Spleen (tissue), 11 donors: ENCODE measurements around the gene AP4E1. TPM values are rescaled to one million over a fixed set of nuclear protein-coding genes. Genes with fewer than 3 reads are reported as not detected.
"Not testable (repeated sequence)": the region's sequence is repeated elsewhere in the genome, so short reads cannot be mapped to it uniquely, and the experiment has no call there.

Experiments
- DNase-seq: peaks from one replicate; pipeline ENCODE4 v3.0.0-alpha.2; 2020
- H3K27ac ChIP-seq, 8 donors: fragments of 200-600 bp; sonication (generic) in 7 of 8; 1 replicate in 4 of 8; 2 replicates in 4 of 8; pipeline versions ENCODE4 v1.5.0 to v1.8.0; 2016 to 2021; ENCODE audit warnings: inconsistent platforms in 4 of 8, mild to moderate bottlenecking in 4 of 8, moderate library complexity in 1 of 8
- H3K27me3 ChIP-seq, 7 donors: fragments of 200-600 bp; sonication (generic) in 6 of 7; replicated peaks in 1 of 7; 1 replicate in 4 of 7; 2 replicates in 3 of 7; pipeline versions ENCODE4 v1.5.0 to v1.8.0; 2016 to 2021; ENCODE audit warnings: inconsistent platforms in 3 of 7, mild to moderate bottlenecking in 1 of 7
- H3K36me3 ChIP-seq, 6 donors: fragments of 200-600 bp; sonication (generic) in 5 of 6; 1 replicate in 4 of 6; 2 replicates in 2 of 6; pipeline versions ENCODE4 v1.5.0 to v1.8.0; 2016 to 2021; ENCODE audit warnings: inconsistent platforms in 2 of 6
- H3K4me1 ChIP-seq, 6 donors: fragments of 200-600 bp; sonication (generic) in 5 of 6; 1 replicate in 3 of 6; 2 replicates in 3 of 6; pipeline versions ENCODE4 v1.5.0 to v1.8.0; 2016 to 2021; ENCODE audit warnings: inconsistent platforms in 3 of 6
- H3K4me3 ChIP-seq, 8 donors: fragments of 200-600 bp; sonication (generic) in 7 of 8; 1 replicate in 4 of 8; 2 replicates in 4 of 8; pipeline versions ENCODE4 v1.5.0 to v1.8.0; 2016 to 2021; ENCODE audit warnings: inconsistent platforms in 4 of 8, mild to moderate bottlenecking in 4 of 8, moderate library complexity in 2 of 8
- H3K9me3 ChIP-seq, 8 donors: fragments of 200-600 bp; sonication (generic) in 7 of 8; 1 replicate in 4 of 8; 2 replicates in 4 of 8; pipeline versions ENCODE4 v1.5.0 to v1.8.0; 2016 to 2021; ENCODE audit warnings: inconsistent platforms in 4 of 8
- POLR2A ChIP-seq, 3 donors: fragments of 450-650 bp; IDR thresholded peaks; one replicate each; pipeline ENCODE4 v1.5.1; 2017; ENCODE audit warnings: antibody characterized with exemption in 3 of 3, mild to moderate bottlenecking in 1 of 3
- POLR2AphosphoS5 ChIP-seq, 3 donors: sonication (generic); formaldehyde crosslinking; IDR thresholded peaks; one replicate each; pipeline ENCODE4 v1.5.1; 2017; ENCODE audit warnings: antibody characterized with exemption in 3 of 3
- WGBS, 5 donors: extraction: QIAGEN DNeasy Blood & Tissue Kit in 3 of 5; methylation state at CpG; one replicate each; pipeline versions ENCODE4 v1.1.5 to v1.1.7; 2013 to 2018; 5-methylcytosine and 5-hydroxymethylcytosine counted together
- intact Hi-C: fragments of 100-400 bp; cut with DNase I; formaldehyde crosslinking; loops from one replicate; pipeline ENCODE4 v1.15.0; 2023; ENCODE audit warnings: low total_unique reads
- polyA plus RNA-seq, 3 donors: library from polyadenylated mRNA; stranded (reverse); fragments of 200-250 nt; gene quantifications; one replicate each; pipeline ENCODE4 v1.2.1, GENCODE V29; 2013
- total RNA-seq, 7 donors: library from RNA; depleted of rRNA in 3 of 7; stranded (reverse); fragments of >200 nt in 3 of 7; fragmentation: NEBNext Ultra II Directional in 4 of 7; extraction: Animal tissue kit (Norgen Biotek cat#: 25700) in 4 of 7; gene quantifications; one replicate each; pipeline versions ENCODE4 v1.1.0 to v1.2.1, GENCODE V29; 2016 to 2021
- TF ChIP-seq, protein P1 (sequence below), 11 experiments: fragments of 200-600 bp in 7 of 11; fragments of 450-650 bp in 4 of 11; sonication (generic) in 4 of 11; IDR thresholded peaks in 8 of 11; conservative IDR thresholded peaks in 3 of 11; 1 replicate in 7 of 11; 2 replicates in 4 of 11; pipeline versions ENCODE4 v1.4.0 to v1.8.0; 2016 to 2021; ENCODE audit warnings: antibody characterized with exemption in 11 of 11, inconsistent platforms in 4 of 11, mild to moderate bottlenecking in 1 of 11
- donor health status: healthy with polysubstance abuse.
- donor health status: DM: no; HTN: no; CAD: no; lungs with moderate emphysema.
- donor health status: DM: no; HTN: no; CAD: no.
- donor health status: Bipolar disorder and iron deficiency.
- donor health status: healthy.
- donor health status: DM: no; HTN: no; CAD: no.
- donor health status: DM: yes; HTN: yes; CAD: no.

The AP4E1 gene
- total and polyA plus RNA-seq, 10 donors, result 2.1 to 17.4 (median 13.3) TPM

- Histone ChIP-seq H3K27me3 (no peaks in the 10 kb centered on the region), H3K4me3 (no peak overlapping the region), H3K27ac (peak overlapping the region in 4 of 8 donors; percentile 4 to 98 (median 14)), H3K9me3 (no peaks in the 10 kb centered on the region), H3K4me1 (peaks cover 16 to 58% (median 47%) of the 10 kb centered on the region in 6 donors), H3K36me3 (peaks cover 0 to 46% (median 25%) of the 10 kb centered on the region in 6 donors)
- no peak for DNase-seq
- intact Hi-C loops, result loop anchor here (10.0 kb wide), 1 partner anchor 284 kb away; no protein-coding TSS in a partner anchor
- TF ChIP-seq, protein P1, sequence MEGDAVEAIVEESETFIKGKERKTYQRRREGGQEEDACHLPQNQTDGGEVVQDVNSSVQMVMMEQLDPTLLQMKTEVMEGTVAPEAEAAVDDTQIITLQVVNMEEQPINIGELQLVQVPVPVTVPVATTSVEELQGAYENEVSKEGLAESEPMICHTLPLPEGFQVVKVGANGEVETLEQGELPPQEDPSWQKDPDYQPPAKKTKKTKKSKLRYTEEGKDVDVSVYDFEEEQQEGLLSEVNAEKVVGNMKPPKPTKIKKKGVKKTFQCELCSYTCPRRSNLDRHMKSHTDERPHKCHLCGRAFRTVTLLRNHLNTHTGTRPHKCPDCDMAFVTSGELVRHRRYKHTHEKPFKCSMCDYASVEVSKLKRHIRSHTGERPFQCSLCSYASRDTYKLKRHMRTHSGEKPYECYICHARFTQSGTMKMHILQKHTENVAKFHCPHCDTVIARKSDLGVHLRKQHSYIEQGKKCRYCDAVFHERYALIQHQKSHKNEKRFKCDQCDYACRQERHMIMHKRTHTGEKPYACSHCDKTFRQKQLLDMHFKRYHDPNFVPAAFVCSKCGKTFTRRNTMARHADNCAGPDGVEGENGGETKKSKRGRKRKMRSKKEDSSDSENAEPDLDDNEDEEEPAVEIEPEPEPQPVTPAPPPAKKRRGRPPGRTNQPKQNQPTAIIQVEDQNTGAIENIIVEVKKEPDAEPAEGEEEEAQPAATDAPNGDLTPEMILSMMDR (IDR thresholded peaks at IDR 0.05 in 8 of 11, conservative IDR thresholded peaks at IDR 0.05 in 3 of 11), result no peak
- no peak for TF ChIP-seq POLR2A (IDR thresholded peaks at IDR 0.05)
- no peak for TF ChIP-seq POLR2AphosphoS5 (IDR thresholded peaks at IDR 0.05)
- 73 to 91% (median 89%) methylated on average over 2 of the region's 2 CpGs for WGBS, 5 donors
Measured at GRCh38 chr15:50911001-50911400, 2.5 kb downstream of the AP4E1 start.

GRCh38 chr15:50911621-50912020 lies 3.1 kb downstream of the AP4E1 start:
- no peak for DNase-seq
- no peak for TF ChIP-seq POLR2A (IDR thresholded peaks at IDR 0.05)
- TF ChIP-seq, protein P1 (IDR thresholded peaks at IDR 0.05 in 8 of 11, conservative IDR thresholded peaks at IDR 0.05 in 3 of 11), result no peak
- TF ChIP-seq POLR2AphosphoS5 (IDR thresholded peaks at IDR 0.05), result no peak
- no peaks in the 10 kb centered on the region for H3K9me3 ChIP-seq
- H3K4me3 ChIP-seq, result no peak overlapping the region
- H3K27ac ChIP-seq, result peak overlapping the region in 4 of 8 donors; percentile 4 to 98 (median 24)
- no peaks in the 10 kb centered on the region for H3K27me3 ChIP-seq
- intact Hi-C loops, result loop anchor here (10.0 kb wide), 1 partner anchor 283 kb away; no protein-coding TSS in a partner anchor
- H3K4me1 ChIP-seq, result peaks cover 16 to 52% (median 43%) of the 10 kb centered on the region in 6 donors
- 42 to 63% (median 56%) methylated on average over 5 of the region's 5 CpGs for WGBS, 5 donors
- H3K36me3 ChIP-seq, result peaks cover 0 to 52% (median 26%) of the 10 kb centered on the region in 6 donors

GRCh38 chr15:50916400-50916799 lies 7.9 kb downstream of the AP4E1 start:
- H3K4me1 ChIP-seq, result peaks cover 0 to 15% (median 9%) of the 10 kb centered on the region in 6 donors
- intact Hi-C loops, result loop anchor here (10.0 kb wide), 1 partner anchor 278 kb away; no protein-coding TSS in a partner anchor
- DNase-seq, result no peak
- TF ChIP-seq, protein P1 (IDR thresholded peaks at IDR 0.05 in 8 of 11, conservative IDR thresholded peaks at IDR 0.05 in 3 of 11), result no peak
- TF ChIP-seq POLR2AphosphoS5 (IDR thresholded peaks at IDR 0.05) (no peak), POLR2A (IDR thresholded peaks at IDR 0.05) (no peak)
- no peak overlapping the region for H3K27ac ChIP-seq
- H3K4me3 ChIP-seq, result no peak overlapping the region
- no peaks in the 10 kb centered on the region for H3K9me3 ChIP-seq
- no peaks in the 10 kb centered on the region for H3K27me3 ChIP-seq
- WGBS, 5 donors, result 94 to 96% (median 94%) methylated on average over 4 of the region's 4 CpGs
- peaks cover 0 to 100% (median 50%) of the 10 kb centered on the region in 6 donors for H3K36me3 ChIP-seq

- intact Hi-C loops, result loop anchor here (10.0 kb wide), 1 partner anchor 275 kb away; no protein-coding TSS in a partner anchor
Measured at GRCh38 chr15:50919359-50919758, 10.9 kb downstream of the AP4E1 start.

More at GRCh38 chr15:50919359-50919758, 10.9 kb downstream of the AP4E1 start:
- H3K27me3 ChIP-seq, H3K27ac ChIP-seq, DNase-seq, H3K4me3 ChIP-seq, H3K4me1 ChIP-seq, H3K9me3 ChIP-seq: not testable (repeated sequence)
- peaks cover 0 to 97% (median 40%) of the 10 kb centered on the region in 6 donors for H3K36me3 ChIP-seq
- 96 to 100% (median 98%) methylated on average over 4 of the region's 4 CpGs for WGBS, 5 donors
